TTC549 (cell line): ENCODE results near the gene GRIP2.

Source experiments
- FAIRE-seq: peaks from 2 replicates; lab custom pipeline; 2012; peaks lifted over from hg19 to GRCh38; lab: Jason Lieb, UNC

GRIP2 gene

GRCh38 chr3:14520149-14520548 lies 20.0 kb downstream of the GRIP2 start:
- FAIRE-seq = no peak

DNA sequence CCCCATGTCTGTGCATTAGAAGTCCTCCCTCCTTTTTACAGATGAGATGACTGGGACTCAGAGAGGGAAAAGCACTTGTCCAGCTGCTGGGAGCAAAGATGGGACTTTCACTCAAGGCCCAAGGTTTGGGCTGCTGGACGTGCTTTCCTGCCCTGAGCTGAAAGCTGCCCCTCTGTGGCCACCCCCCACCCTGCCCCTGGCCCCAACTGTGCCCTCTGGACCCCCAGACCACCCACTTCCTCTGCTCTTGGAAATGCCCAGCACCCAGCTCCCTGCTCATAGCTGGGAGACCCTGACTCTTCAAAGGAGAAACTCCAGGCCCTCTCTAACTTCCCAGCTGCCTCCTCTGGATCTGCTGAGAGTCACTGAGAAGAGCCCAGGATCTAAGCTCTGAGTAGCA lies 20.7 kb downstream of the GRIP2 start:
- no peak for FAIRE-seq

GRCh38 chr3:14518893-14519292 lies 21.2 kb downstream of the GRIP2 start:
- FAIRE-seq = no peak

DNA sequence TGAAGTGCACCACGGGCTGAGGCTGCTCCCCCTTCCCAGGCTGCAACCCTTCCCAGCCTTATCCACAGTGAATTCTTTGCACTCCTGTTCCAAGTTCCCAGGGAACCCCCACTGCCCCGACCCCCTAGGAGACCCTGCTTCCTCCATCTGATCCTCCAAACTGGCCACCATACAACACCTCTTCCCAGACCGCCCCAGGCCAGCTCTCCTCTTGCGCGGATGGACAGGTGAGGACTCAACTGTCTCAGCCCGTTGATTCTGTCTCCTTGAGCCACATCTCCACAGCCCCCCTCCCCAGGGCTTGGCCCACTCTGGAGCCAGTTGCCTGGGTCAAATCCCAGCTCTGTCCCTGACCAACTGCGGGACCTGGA lies 21.7 kb downstream of the GRIP2 start:
- FAIRE-seq = no peak

GRCh38 chr3:14517601-14518431 lies 22.3 kb downstream of the GRIP2 start:
- FAIRE-seq = no peak

GRCh38 chr3:14516738-14517345 lies 23.3 kb downstream of the GRIP2 start:
- no peak for FAIRE-seq

GRCh38 chr3:14515526-14515925 lies 24.6 kb downstream of the GRIP2 start:
- FAIRE-seq = peak; percentile 73

GRCh38 chr3:14514323-14514720 lies 25.8 kb downstream of the GRIP2 start:
- FAIRE-seq = no peak

DNA sequence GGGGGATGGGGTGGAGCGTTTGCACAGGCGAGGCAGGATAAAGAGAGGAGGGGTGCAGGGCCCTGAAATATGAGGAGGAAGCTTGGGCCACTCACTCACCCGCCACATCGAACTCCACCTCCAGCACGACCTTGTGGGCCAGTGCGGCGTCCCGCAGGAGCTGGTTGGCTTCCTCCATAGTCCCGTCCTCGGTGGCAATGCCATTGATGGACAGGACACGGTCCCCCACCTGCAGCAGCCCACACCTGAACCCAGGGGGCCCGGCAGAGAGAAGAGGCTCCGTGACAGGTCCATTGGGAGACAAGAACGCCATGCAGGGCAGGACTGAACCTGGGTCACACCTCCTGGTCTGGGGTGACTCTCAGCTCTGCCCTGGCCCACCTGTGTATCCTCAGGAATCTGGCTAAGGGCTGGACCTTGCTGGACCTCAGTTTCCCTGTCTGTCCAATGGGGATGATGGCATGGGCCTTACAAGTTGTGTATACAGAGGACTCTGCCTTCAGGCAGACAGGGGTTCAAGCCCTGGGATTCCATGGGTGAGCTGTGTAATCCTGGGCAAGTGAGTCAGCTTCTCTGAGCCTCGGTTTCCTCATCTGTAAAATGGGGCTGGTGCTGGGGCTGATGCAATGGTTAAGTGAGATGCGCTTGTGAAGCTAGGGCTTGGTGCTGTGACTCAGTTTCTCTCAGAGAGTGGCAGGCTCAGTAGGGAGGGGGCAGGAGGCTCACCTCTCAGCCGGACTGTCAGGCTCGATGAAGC lies 26.4 kb downstream of the GRIP2 start:
- no peak for FAIRE-seq

GRCh38 chr3:14512942-14513327 lies 27.2 kb downstream of the GRIP2 start:
- no peak for FAIRE-seq

- no peak for FAIRE-seq
Observed at GRCh38 chr3:14512281-14512941, 27.7 kb downstream of the GRIP2 start.

DNA sequence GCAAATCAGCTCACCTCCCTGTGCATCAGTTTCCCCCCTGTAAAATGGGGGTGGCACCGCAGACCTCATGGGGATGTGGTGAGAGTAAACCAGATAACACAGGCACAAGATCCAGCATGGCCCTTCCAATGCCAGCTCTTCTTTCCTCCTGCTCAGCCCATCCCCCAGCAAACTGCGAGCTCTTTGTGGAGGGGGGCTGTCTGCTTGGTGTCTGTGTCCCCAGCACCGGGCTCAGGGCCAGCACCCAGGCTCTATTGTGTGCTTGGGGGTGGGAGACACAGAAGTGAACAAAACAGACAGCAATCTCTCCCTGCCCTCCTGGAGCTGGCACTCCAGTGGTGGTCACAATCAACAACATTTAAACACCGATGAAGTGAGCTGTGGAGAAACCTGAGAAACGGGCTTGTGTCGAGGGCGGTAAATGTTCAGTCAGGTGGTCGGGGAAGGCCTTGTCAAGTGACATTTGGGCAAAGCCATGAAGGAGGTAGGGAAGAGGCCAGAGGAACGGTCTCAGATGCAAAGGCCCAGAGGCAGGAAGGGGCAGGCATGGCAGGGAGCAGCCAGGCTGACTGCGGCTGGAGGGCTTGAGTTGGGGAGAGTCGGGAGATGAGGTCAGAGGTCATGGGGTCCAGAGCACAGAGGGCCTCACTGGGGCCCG lies 28.4 kb downstream of the GRIP2 start:
- FAIRE-seq = no peak

- no peak for FAIRE-seq
Observed at GRCh38 chr3:14510838-14511622, 29.1 kb downstream of the GRIP2 start.

GRCh38 chr3:14509796-14510100 lies 30.4 kb downstream of the GRIP2 start:
- no peak for FAIRE-seq

- FAIRE-seq = no peak
Observed at GRCh38 chr3:14508966-14509795, 31.0 kb downstream of the GRIP2 start.

- no peak for FAIRE-seq
Observed at GRCh38 chr3:14508505-14508819, 31.7 kb downstream of the GRIP2 start.

DNA sequence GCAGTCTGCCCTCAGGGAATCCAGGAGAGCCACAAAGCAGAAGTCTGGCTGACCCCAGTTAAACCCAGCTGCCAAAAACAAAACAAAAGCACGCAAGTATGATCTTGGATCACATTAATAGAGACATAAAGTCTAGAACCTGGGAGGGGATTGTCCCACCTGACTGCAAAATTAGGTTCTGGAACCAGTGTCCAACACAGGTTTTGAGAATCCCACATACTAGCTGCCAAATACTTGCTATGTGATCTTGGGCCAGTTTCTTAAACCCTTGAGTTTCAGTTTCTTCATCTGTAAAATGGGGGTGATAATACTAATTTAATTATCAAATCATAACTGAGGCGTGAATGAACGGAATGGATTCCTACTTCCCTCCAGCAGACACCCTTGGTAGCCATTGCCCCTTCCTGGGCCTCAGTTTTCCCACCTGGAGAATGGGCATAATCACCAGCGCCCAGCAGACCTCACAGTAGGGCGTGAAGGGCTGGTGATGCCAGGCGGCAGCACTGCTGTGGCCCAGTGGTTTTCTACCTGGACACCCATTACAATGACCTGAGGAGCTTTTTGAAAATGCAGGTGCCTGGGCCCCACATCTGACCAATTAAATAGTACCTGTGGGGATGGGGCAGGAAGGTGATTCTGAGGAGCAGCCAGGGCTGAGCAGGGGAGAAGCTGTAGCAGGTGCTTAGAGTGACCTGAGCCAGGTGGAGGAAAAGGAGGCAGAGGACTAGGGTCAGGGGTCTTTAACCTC lies 32.2 kb downstream of the GRIP2 start:
- FAIRE-seq = no peak

DNA sequence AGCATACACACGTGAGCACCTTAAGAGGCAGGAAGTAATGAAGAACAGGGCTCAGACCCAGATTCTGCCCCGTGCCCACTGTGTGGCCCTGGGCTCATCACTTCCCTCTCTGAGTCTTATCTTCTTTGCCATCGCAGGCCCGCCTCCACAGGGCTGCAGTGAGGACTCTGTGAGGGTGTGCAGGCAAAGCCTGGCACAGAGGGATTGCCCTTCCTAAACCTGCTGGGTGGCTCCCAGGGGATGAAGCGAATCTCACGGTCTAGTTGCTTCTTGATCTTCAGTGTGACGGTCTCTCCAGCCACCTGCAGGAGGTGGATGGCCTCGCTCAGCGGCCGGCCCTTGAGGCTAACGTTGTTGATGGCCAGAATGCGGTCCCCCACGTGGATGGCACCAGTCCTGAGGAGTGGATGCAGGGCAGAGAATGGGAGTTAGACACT lies 32.8 kb downstream of the GRIP2 start:
- no peak for FAIRE-seq

GRCh38 chr3:14506626-14507304 lies 33.4 kb downstream of the GRIP2 start:
- FAIRE-seq = no peak
